ENCODE measurements around the gene NEU1. TPM values are rescaled to one million over a fixed set of nuclear protein-coding genes. Genes with fewer than 3 reads are reported as not detected.
A peak's percentile ranks its signal among the peaks of the same experiment; 100 is the strongest.

The NEU1 gene
- total RNA-seq, 1 experiment from 2014 or later: 36.2 TPM

DNA sequence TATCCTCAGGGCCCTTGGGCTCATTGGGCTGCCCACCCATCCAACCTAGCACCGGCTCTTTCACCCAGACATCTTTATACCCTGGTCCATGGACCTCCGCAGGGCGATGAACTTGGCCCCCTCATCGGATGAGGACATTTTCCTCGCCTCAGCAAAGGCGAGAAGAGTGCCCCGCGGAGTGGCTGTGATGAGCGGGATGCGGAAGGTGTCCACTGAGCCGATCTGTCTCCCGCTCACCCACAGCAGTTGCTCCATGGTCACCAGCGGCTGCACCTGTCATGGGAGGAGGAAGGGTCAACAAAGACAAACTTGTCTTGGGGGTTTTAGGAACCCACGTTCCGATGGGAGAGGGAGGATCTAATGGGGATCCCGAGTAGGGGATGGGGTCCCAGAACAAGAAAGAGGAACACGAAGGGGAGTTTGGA, 690 bp downstream of the NEU1 start:
- no peak overlapping the region for H2BK5ac ChIP-seq (ENCODE audit: insufficient read length, low read length)
- peaks cover 12% of the 10 kb centered on the region for H3K23me2 ChIP-seq (ENCODE audit: insufficient read length, low read depth, low read length, poor library complexity, severe bottlenecking)
- H3K4me1 ChIP-seq (ENCODE audit: insufficient read depth, low read length): no peaks in the 10 kb centered on the region
- H2BK15ac ChIP-seq (ENCODE audit: low read depth, low read length): no peak overlapping the region
- no peaks in the 10 kb centered on the region for H3K79me2 ChIP-seq (ENCODE audit: insufficient read depth, low read length)
- H3K23ac ChIP-seq (ENCODE audit: insufficient read length, low read depth, low read length): no peak overlapping the region
- H4K91ac ChIP-seq (ENCODE audit: insufficient read length, low read depth, low read length): no peak overlapping the region
- Mint-ChIP-seq H3K9me3 (no peaks in the 10 kb centered on the region; a peak in 1 of 5 replicates), H3K4me3 (peak overlapping the region; percentile 84 to 98), H3K27ac (peak overlapping the region in 2 of 3 experiments; percentile 33 to 89; a peak in 3 of 7 replicates), H3K36me3 (ENCODE audit: insufficient read depth in 1 of 3, low read depth in 3 of 3) (peaks cover 6 to 29% (median 17%) of the 10 kb centered on the region in 3 experiments; a peak in 6 of 7 replicates), H3K4me1 (peaks cover 13 to 20% of the 10 kb centered on the region in 2 experiments), H3K27me3 (ENCODE audit: low read depth) (peaks cover 2% of the 10 kb centered on the region)
- no peak overlapping the region for H2BK120ac ChIP-seq (ENCODE audit: low read depth, low read length, poor library complexity, severe bottlenecking)
- DNase-seq: no peak
- H4K5ac ChIP-seq (ENCODE audit: insufficient read length, low read depth, low read length): no peak overlapping the region
- H3T11ph ChIP-seq (ENCODE audit: low read length): no peak overlapping the region
- H4K20me1 ChIP-seq (ENCODE audit: control insufficient read depth, insufficient read depth, insufficient read length): no peaks in the 10 kb centered on the region
- H3K27me3 ChIP-seq (ENCODE audit: insufficient read depth, low read length): no peaks in the 10 kb centered on the region
- no CpG with 5 or more reads among the region's 17 CpGs for WGBS (ENCODE audit: extremely low coverage, insufficient read length, low lambda C conversion rate)
- no peaks in the 10 kb centered on the region for H3K9me3 ChIP-seq (ENCODE audit: control insufficient read depth, low read depth, low read length)
- H3K14ac ChIP-seq (ENCODE audit: insufficient read depth, low read length): no peak overlapping the region
- no peak overlapping the region for H3K4ac ChIP-seq (ENCODE audit: low read depth, low read length)
- H3K27ac ChIP-seq (ENCODE audit: insufficient read length, low read depth, low read length): no peak overlapping the region
- TF ChIP-seq, protein P1, sequence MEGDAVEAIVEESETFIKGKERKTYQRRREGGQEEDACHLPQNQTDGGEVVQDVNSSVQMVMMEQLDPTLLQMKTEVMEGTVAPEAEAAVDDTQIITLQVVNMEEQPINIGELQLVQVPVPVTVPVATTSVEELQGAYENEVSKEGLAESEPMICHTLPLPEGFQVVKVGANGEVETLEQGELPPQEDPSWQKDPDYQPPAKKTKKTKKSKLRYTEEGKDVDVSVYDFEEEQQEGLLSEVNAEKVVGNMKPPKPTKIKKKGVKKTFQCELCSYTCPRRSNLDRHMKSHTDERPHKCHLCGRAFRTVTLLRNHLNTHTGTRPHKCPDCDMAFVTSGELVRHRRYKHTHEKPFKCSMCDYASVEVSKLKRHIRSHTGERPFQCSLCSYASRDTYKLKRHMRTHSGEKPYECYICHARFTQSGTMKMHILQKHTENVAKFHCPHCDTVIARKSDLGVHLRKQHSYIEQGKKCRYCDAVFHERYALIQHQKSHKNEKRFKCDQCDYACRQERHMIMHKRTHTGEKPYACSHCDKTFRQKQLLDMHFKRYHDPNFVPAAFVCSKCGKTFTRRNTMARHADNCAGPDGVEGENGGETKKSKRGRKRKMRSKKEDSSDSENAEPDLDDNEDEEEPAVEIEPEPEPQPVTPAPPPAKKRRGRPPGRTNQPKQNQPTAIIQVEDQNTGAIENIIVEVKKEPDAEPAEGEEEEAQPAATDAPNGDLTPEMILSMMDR (conservative IDR thresholded peaks at IDR 0.05): no peak
- H2BK20ac ChIP-seq (ENCODE audit: low read depth, low read length, poor library complexity, severe bottlenecking): no peak overlapping the region
- H3K18ac ChIP-seq (ENCODE audit: insufficient read length, low read depth, low read length): no peak overlapping the region
- H3K56ac ChIP-seq (ENCODE audit: insufficient read length, low read depth, low read length): no peak overlapping the region
- H3K9ac ChIP-seq (ENCODE audit: extremely low read depth, insufficient read length, low read length): peak overlapping the region; percentile 57
- H2AFZ ChIP-seq (ENCODE audit: low read length): no peak overlapping the region
- H3K79me1 ChIP-seq (ENCODE audit: insufficient read depth, low read depth, low read length, poor library complexity, severe bottlenecking): no peaks in the 10 kb centered on the region
- peak overlapping the region; percentile 80 for H3K4me2 ChIP-seq (ENCODE audit: insufficient read depth, insufficient read length, low read length)
- no peak overlapping the region for H4K8ac ChIP-seq (replicated peaks; ENCODE audit: insufficient read length, low read depth, low read length)
- H2BK12ac ChIP-seq (ENCODE audit: insufficient read length, low read depth, low read length): no peak overlapping the region
- no peak overlapping the region for H2AK5ac ChIP-seq (ENCODE audit: insufficient read length, low read length)
